NCI-H2227 treated with DMSO at 0.1 percent for 48 hours (cell line): ENCODE results near the gene PHLDB1.
"Not testable (repeated sequence)": the region's sequence is repeated elsewhere in the genome, so short reads cannot be mapped to it uniquely, and the experiment has no call there.

Experiments used
- DNase-seq: peaks from one replicate; lab custom pipeline; 2025; lab: John Stamatoyannopoulos, UW

PHLDB1 gene

GRCh38 chr11:118659314-118659952 is 52.0 kb downstream of the PHLDB1 start:
- peak; percentile 63 for DNase-seq

- no peak for DNase-seq
These were observed 52.7 kb downstream of the PHLDB1 start for GRCh38 chr11:118659953-118660680.

GRCh38 chr11:118660681-118661424 is 53.4 kb downstream of the PHLDB1 start:
- no peak for DNase-seq

- DNase-seq: no peak
These were observed 54.2 kb downstream of the PHLDB1 start for GRCh38 chr11:118661425-118662301.

GRCh38 chr11:118662401-118663271 is 55.2 kb downstream of the PHLDB1 start:
- DNase-seq: no peak

- no peak for DNase-seq
These were observed 56.0 kb downstream of the PHLDB1 start for GRCh38 chr11:118663381-118663780.

GRCh38 chr11:118663902-118664301 is 56.5 kb downstream of the PHLDB1 start:
- DNase-seq: no peak

GRCh38 chr11:118666371-118666770 is 59.0 kb downstream of the PHLDB1 start:
- DNase-seq: no peak

- no peak for DNase-seq
These were observed 62.6 kb downstream of the PHLDB1 start for GRCh38 chr11:118670063-118670462.

GRCh38 chr11:118671254-118671653 is 63.8 kb downstream of the PHLDB1 start:
- no peak for DNase-seq

- DNase-seq: no peak
These were observed 65.4 kb downstream of the PHLDB1 start for GRCh38 chr11:118672846-118673245.

- DNase-seq: no peak
These were observed 66.1 kb downstream of the PHLDB1 start for GRCh38 chr11:118673361-118674081.

- DNase-seq: no peak
These were observed 66.6 kb downstream of the PHLDB1 start for GRCh38 chr11:118674082-118674435.

- DNase-seq: no peak
These were observed 70.6 kb downstream of the PHLDB1 start for GRCh38 chr11:118677977-118678376.

GRCh38 chr11:118678908-118679307 is 71.5 kb downstream of the PHLDB1 start:
- DNase-seq: not testable (repeated sequence)

- DNase-seq: no peak
These were observed 72.1 kb downstream of the PHLDB1 start, which contains the start of gene TREH for GRCh38 chr11:118679483-118679882. TSS of gene TREH (minus strand) at chr11:118679650. CDS start at chr11:118679627, 23 bp downstream.

GRCh38 chr11:118682372-118682771 is 75.0 kb downstream of the PHLDB1 start:
- no peak for DNase-seq

GRCh38 chr11:118682939-118683338 is 75.5 kb downstream of the PHLDB1 start:
- DNase-seq: not testable (repeated sequence)

- no peak for DNase-seq
These were observed 76.8 kb downstream of the PHLDB1 start for GRCh38 chr11:118684187-118684586.

GRCh38 chr11:118687906-118688305 is 80.5 kb downstream of the PHLDB1 start:
- DNase-seq: no peak
